GM12878 (cell line): ENCODE measurements around the gene TOB1. TPM values are rescaled to one million over a fixed set of nuclear protein-coding genes. Genes with fewer than 3 reads are reported as not detected.

ENCODE experiments used
- ATAC-seq: fragments of 200-7000 bp; cut with Tn5 transposase; 3 replicates; pipeline ENCODE4 v1.9.1; 2020; ENCODE audit warnings: mild to moderate bottlenecking, moderate library complexity
- BruUV-seq: library from RNA; stranded (reverse); fragments of 400-500 nt; replicated peaks from 2 replicates; lab custom pipeline; 2021; lab: Mats Ljungman, UMichigan
- CTCF ChIA-PET: fragments of 300-600 bp; sonication (Branson Sonifier 250); formaldehyde crosslinking; extraction: SDS; loops from one replicate; lab custom pipeline; 2021; ENCODE audit warnings: inconsistent platforms; lab: Yijun Ruan, JAX
- POLR2A ChIA-PET: fragments of 350-600 bp; formaldehyde crosslinking; extraction: SDS; loops from one replicate; lab custom pipeline; 2021; ENCODE audit warnings: inconsistent platforms; lab: Charles Lee
- RAD21 ChIA-PET: fragments of 300-600 bp; sonication (Branson Sonifier 250); formaldehyde crosslinking; loops from one replicate; lab custom pipeline; 2023; ENCODE audit warnings: antibody characterized with exemption; ENCODE audit not compliant: unreplicated experiment; lab: Charles Lee
- SMC1A ChIA-PET: fragments of 300-600 bp; sonication (Branson Sonifier 250); formaldehyde crosslinking; loops from one replicate; lab custom pipeline; 2023; ENCODE audit not compliant: unreplicated experiment, uncharacterized antibody; lab: Charles Lee
- DNase-seq: peaks from one replicate; pipeline ENCODE4 v3.0.0-alpha.2; 2011; ENCODE audit warnings: low read depth, low spot score
- FAIRE-seq: peaks from 3 replicates; lab custom pipeline; 2011; peaks lifted over from hg19 to GRCh38; lab: Jason Lieb, UNC
- H2AFZ ChIP-seq: 2 replicates; pipeline ENCODE4 v1.6.0; 2011; ENCODE audit warnings: low read depth, low read length, control low read depth; ENCODE audit not compliant: control insufficient read depth
- H3K27ac ChIP-seq: 2 replicates; pipeline ENCODE4 v1.5.1; 2011; ENCODE audit warnings: control low read depth; ENCODE audit not compliant: control insufficient read depth, insufficient read depth
- H3K27me3 ChIP-seq, 2 experiments: replicated peaks in 1 of 2; 2 replicates each; pipeline versions ENCODE4 v1.6.0 to v1.6.1; 2011; ENCODE audit warnings: low read length in 1 of 2; ENCODE audit not compliant: control insufficient read depth in 2 of 2, insufficient read depth in 2 of 2
- H3K36me3 ChIP-seq, 2 experiments: 2 replicates each; pipeline ENCODE4 v1.5.1; 2011; ENCODE audit warnings: low read length in 1 of 2; ENCODE audit not compliant: control insufficient read depth in 2 of 2, insufficient read depth in 2 of 2
- H3K4me1 ChIP-seq: 2 replicates; pipeline ENCODE4 v1.6.1; 2011; ENCODE audit warnings: mild to moderate bottlenecking, low read length, moderate library complexity, mixed read lengths; ENCODE audit not compliant: control insufficient read depth, insufficient read depth
- H3K4me2 ChIP-seq: 2 replicates; pipeline ENCODE4 v1.6.0; 2011; ENCODE audit warnings: control low read depth; ENCODE audit not compliant: control insufficient read depth, insufficient read depth
- H3K4me3 ChIP-seq: fragments of 200-600 bp; sonication (generic); 2 replicates; pipeline ENCODE4 v1.5.1; 2016
- H3K79me2 ChIP-seq: 2 replicates; pipeline ENCODE4 v1.6.0; 2011; ENCODE audit warnings: low read length; ENCODE audit not compliant: control insufficient read depth, insufficient read depth
- H3K9ac ChIP-seq: 2 replicates; pipeline ENCODE4 v1.8.0; 2011; ENCODE audit warnings: low read length, control low read depth, mixed read lengths; ENCODE audit not compliant: control insufficient read depth, insufficient read depth
- H3K9me3 ChIP-seq: replicated peaks from 3 replicates; pipeline ENCODE4 v1.5.1; 2011; ENCODE audit warnings: mild to moderate bottlenecking, low read length; ENCODE audit not compliant: control insufficient read depth, insufficient read depth
- H4K20me1 ChIP-seq: 2 replicates; pipeline ENCODE4 v1.6.0; 2011; ENCODE audit not compliant: control insufficient read depth, insufficient read depth
- JUND ChIP-seq: IDR thresholded peaks from 2 replicates; pipeline ENCODE4 v1.6.1; 2012; ENCODE audit warnings: low read depth, mild to moderate bottlenecking, low read length, improper control_type of control experiment, moderate library complexity
- MEF2A ChIP-seq: IDR thresholded peaks from 2 replicates; pipeline ENCODE4 v1.6.1; 2011; ENCODE audit warnings: low read depth, mild to moderate bottlenecking, low read length, moderate library complexity; ENCODE audit not compliant: insufficient read depth
- POLR2A ChIP-seq: IDR thresholded peaks from 2 replicates; pipeline ENCODE4 v1.6.1; 2011; ENCODE audit warnings: low read depth, mild to moderate bottlenecking, low read length
- TBL1XR1 ChIP-seq: IDR thresholded peaks from 2 replicates; pipeline ENCODE4 v1.6.1; 2012; ENCODE audit warnings: low read depth, low read length, improper control_type of control experiment
- WGBS: methylation state at CpG from one replicate; pipeline ENCODE4 v1.1.6; 2016; ENCODE audit warnings: low lambda C conversion rate; ENCODE audit not compliant: insufficient replicate concordance, insufficient coverage; ENCODE audit errors: missing lambda C conversion rate; 5-methylcytosine and 5-hydroxymethylcytosine counted together
- in situ Hi-C: fragments of 300-500 bp; cut with MboI; formaldehyde crosslinking; loops from 9 replicates; pipeline ENCODE4 v1.14.3; 2018; ENCODE audit warnings: mixed read lengths
- intact Hi-C: fragments of 100-400 bp; cut with micrococcal nuclease; formaldehyde crosslinking; loops from one replicate; pipeline ENCODE4 v1.14.2; 2022; ENCODE audit not compliant: unreplicated experiment
- polyA plus RNA-seq, 11 experiments: library from polyadenylated mRNA; depleted of rRNA in 4 of 11; unstranded in 6 of 11; stranded (reverse) in 5 of 11; fragments of >200 nt; fragmentation: Nextera tagmentation in 4 of 11; fragmentation: Illumina TruSeq in 1 of 11; extraction: Ambion mirVana in 4 of 11; extraction: Trizol in 1 of 11; gene quantifications; 1 replicate in 1 of 11; 2 replicates in 10 of 11; pipeline versions ENCODE4 v1.2.1 to v1.2.3, GENCODE V29; 2011 to 2016; ENCODE audit warnings: inconsistent platforms in 2 of 11, missing spikeins in 2 of 11, low read depth in 1 of 11
- total RNA-seq, 4 experiments: library from RNA; depleted of rRNA in 3 of 4; stranded (reverse); fragments of >200 nt in 3 of 4; fragmentation: Illumina TruSeq in 1 of 4; extraction: Trizol in 1 of 4; gene quantifications; 2 replicates each; pipeline versions ENCODE4 v1.2.1 to v1.2.3, GENCODE V29; 2013 to 2021

TOB1 gene
- total and polyA plus RNA-seq, 10 of the 15 experiments (the other 5 are each of a cell fraction or from before 2014, with no cell fraction given): 5.0 to 32.4 (median 13.7) TPM

- peak; percentile 41; the same call in 1 of the 2 replicates for TF ChIP-seq MEF2A
Measured at GRCh38 chr17:50828508-50829170, 37.5 kb downstream of the TOB1 start (continued).

- Histone ChIP-seq H3K4me3 (no peak overlapping the region), H4K20me1 (no peaks in the 10 kb centered on the region), H3K4me2 (no peak overlapping the region), H3K9ac (no peak overlapping the region), H3K27ac (no peak overlapping the region), H3K36me3 (no peaks in the 10 kb centered on the region), H3K9me3 (no peaks in the 10 kb centered on the region; the same call in 1 of the 3 replicates), H2AFZ (no peak overlapping the region), H3K27me3 (no peaks in the 10 kb centered on the region), H3K79me2 (no peaks in the 10 kb centered on the region), H3K4me1 (peaks cover 25% of the 10 kb centered on the region)
- ChIA-PET SMC1A (interaction anchor here (0.9 kb wide), 1 partner anchor 12 kb away, joined by 3 read pairs; no protein-coding TSS in a partner anchor), RAD21 (no interaction called here), CTCF (interaction anchor here (0.7 to 1.2 kb wide), 2 partner anchors 9 to 14 kb away, joined by 3 read pairs; no protein-coding TSS in a partner anchor), POLR2A (no interaction called here)
- no peak for ATAC-seq
- in situ Hi-C loops: no loop called here
- no peak for TF ChIP-seq POLR2A
- FAIRE-seq: no peak
- DNase-seq: no peak
- no TSS peak for BruUV-seq
- intact Hi-C loops: no loop called here
Measured at GRCh38 chr17:50825188-50825587, 41.0 kb downstream of the TOB1 start.

GRCh38 chr17:50824429-50824828 is 41.7 kb downstream of the TOB1 start:
- Histone ChIP-seq H3K4me3 (no peak overlapping the region), H3K9me3 (no peaks in the 10 kb centered on the region; the same call in 1 of the 3 replicates), H3K36me3 (no peaks in the 10 kb centered on the region), H3K4me2 (no peak overlapping the region), H3K9ac (no peak overlapping the region), H3K4me1 (peaks cover 18% of the 10 kb centered on the region), H2AFZ (no peak overlapping the region), H3K27me3 (no peaks in the 10 kb centered on the region), H3K27ac (no peak overlapping the region), H4K20me1 (no peaks in the 10 kb centered on the region), H3K79me2 (no peaks in the 10 kb centered on the region)
- RAD21 ChIA-PET: no interaction called here
- in situ Hi-C loops: no loop called here
- POLR2A ChIA-PET: no interaction called here
- no peak for TF ChIP-seq JUND
- no peak for TF ChIP-seq TBL1XR1
- DNase-seq: no peak
- no peak for ATAC-seq
- SMC1A ChIA-PET: interaction anchor here (0.8 to 0.9 kb wide), 2 partner anchors 11 to 18 kb away, joined by 3 read pairs; no protein-coding TSS in a partner anchor
- no peak for FAIRE-seq
- no TSS peak for BruUV-seq
- CTCF ChIA-PET: interaction anchor here (1.2 kb wide), 1 partner anchor 8 kb away, joined by 3 read pairs; no protein-coding TSS in a partner anchor
- 59% methylated on average over 2 of the region's 2 CpGs for WGBS
- intact Hi-C loops: no loop called here
